Stimulated activated CD4-positive, alpha-beta T cell treated with anti-CD3 and anti-CD28 coated beads, TNF-alpha, amount 100 ng/mL, for 48 hours (primary cell): ENCODE results near the gene KISS1R.
A peak's percentile ranks its signal among the peaks of the same experiment; 100 is the strongest.

Experiments
- DNase-seq, 3 donors: peaks; one replicate each; pipeline ENCODE4 v3.0.0-alpha.2; 2020; ENCODE audit warnings: low read depth in 3 of 3

The KISS1R gene

GRCh38 chr19:936175-936546 is 19.0 kb downstream of the KISS1R start:
- DNase-seq = no peak

- no peak for DNase-seq
Measured at GRCh38 chr19:937259-937694, 20.1 kb downstream of the KISS1R start.

GRCh38 chr19:938233-938923 is 21.2 kb downstream of the KISS1R start:
- no peak for DNase-seq

- no peak for DNase-seq
Measured at GRCh38 chr19:939439-939838, 22.3 kb downstream of the KISS1R start.

GRCh38 chr19:939922-940321 is 22.8 kb downstream of the KISS1R start:
- no peak for DNase-seq

GRCh38 chr19:940591-941291 is 23.6 kb downstream of the KISS1R start:
- peak in 1 of 3 donors; percentile 47 for DNase-seq

- no peak for DNase-seq
Measured at GRCh38 chr19:941292-942132, 24.4 kb downstream of the KISS1R start.

- DNase-seq = no peak
Measured at GRCh38 chr19:942133-942645, 25.1 kb downstream of the KISS1R start.

DNA sequence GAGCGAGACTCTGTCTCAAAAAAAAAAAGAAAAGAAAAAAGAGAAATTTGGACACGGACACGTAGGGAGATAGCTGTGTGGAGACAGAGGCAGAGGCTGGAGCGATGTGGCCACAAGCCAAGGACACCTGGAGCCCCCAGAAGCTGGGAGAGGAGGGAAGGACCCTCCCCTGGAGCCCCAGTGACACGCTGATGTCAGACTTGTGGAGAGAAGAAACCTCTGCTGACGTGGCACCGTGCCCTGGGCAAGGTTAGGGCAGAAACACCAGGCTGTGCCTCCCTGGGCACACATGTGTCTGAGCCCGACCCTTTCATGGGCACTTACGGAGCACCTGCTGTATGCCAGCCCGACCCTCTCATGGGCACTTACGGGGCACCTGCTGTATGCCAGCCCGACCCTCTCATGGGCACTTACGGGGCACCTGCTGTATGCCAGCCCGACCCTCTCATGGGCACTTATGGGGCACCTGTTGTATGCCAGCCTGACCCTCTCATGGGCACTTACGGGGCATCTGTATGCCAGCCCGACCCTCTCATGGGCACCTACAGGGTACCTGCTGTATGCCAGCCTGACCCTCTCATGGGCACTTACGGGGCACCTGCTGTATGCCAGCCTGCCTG is 26.5 kb downstream of the KISS1R start:
- no peak for DNase-seq

DNA sequence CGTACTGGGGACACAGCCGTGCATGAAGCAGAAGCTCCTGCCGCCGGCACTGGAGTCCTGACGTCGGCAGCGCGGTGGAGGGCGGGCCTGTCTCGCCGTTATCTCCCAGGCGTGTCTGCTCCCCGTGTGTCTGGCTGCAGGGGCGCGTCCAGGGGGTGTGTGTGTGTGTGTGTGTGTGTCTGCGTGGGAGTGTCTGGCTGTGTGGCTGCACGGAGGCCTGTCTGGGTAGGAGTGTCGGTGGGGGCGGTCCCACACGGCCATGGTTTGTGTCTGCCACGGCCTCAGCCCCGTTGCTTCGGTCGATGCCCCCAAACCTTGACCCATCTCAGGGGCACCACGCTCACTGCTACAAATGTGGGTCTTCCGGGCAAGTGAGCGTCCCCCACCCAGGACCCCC is 27.0 kb downstream of the KISS1R start:
- no peak for DNase-seq

DNA sequence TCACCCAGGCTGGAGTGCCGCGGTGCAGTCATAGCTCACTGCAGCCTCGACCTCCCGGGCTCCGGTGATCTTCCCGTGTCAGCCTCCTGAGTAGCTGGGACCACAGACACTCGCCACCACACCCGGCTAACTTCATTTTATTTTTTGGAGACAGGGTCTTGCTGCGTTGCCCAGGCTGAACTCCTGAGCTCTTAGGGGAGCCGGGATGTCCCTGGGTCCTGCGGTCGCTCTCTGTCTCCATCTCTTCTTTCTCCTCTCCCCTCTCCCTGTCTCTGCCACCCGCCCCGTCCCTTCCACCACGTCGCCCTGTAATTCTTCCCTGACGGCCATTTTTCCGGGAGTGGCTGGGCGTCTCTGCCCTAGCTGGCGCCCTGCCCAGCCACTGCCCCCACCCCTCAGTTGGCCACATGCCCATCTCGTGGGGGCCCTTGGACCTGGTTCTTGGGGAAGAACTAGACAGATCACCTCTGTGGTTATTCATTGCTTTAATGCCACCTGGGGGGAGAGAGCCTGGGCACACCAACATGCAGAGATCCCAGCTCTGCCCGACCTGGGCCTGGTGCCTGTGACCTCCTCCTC is 27.6 kb downstream of the KISS1R start:
- DNase-seq = no peak

GRCh38 chr19:945401-946252 is 28.5 kb downstream of the KISS1R start:
- no peak for DNase-seq

- DNase-seq = no peak
Measured at GRCh38 chr19:947090-947706, 30.1 kb downstream of the KISS1R start.

- no peak for DNase-seq
Measured at GRCh38 chr19:947707-948539, 30.8 kb downstream of the KISS1R start.

- DNase-seq = no peak
Measured at GRCh38 chr19:948842-949496, 31.8 kb downstream of the KISS1R start.

- DNase-seq = no peak
Measured at GRCh38 chr19:950352-951066, 33.4 kb downstream of the KISS1R start.

GRCh38 chr19:952049-952679 is 35.0 kb downstream of the KISS1R start:
- DNase-seq = no peak
